ENCODE results near the gene LRRC57.
A peak's percentile ranks its signal among the peaks of the same experiment; 100 is the strongest.

The LRRC57 gene

DNA sequence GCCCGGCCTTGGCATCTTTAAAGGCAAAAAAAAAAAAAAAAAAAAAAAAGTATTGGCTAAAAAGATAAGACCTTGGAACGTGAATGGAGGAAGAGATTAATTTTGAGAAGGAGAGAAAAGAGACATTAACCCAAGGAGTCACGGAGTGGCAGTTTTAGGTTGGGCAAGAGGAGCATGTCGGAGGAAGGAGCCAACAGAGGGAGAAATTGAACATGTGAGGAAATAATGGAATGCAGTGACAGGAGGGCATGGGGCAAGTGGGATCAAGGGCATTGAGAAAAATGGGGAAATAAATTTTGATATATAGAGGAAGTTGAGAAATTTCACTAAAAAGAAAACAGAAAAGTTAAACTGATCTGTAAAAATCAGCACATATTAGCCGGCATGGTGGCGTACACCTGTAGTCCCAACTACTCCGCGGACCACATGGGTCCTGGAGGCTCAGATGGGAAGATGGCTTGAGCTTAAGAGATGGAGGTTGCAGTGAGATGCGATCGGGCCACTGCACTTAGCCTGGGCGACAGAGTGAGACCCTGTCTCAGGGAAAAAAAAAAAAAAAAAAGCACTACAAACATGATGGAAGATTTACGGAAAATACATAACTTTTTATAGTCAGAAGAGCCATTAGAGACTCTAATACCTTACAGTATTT is 1.3 kb upstream of the LRRC57 start:
- DNase-seq: no peak

DNA sequence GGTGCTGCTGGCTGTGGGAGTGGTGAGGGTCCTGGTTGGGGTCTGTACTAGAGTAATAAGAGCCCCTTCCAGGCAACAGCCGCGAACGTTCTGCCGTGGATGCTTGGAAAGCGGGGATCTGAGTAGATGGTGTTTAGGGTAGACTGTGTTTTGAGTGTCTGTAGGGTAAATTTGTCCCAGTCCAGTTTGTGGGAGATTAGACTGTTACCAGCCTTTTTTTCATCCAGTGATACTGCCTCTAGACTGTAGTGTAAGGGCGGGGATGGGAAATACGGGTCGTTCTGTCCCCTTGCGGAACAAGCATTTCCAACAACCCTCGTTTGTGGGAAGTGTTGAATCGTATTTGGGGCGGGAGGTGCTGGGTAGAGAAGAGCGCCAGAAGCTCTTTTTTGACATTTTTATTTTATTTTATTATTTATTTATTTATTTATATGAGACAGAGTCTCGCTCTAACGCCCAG is 469 bp upstream of the LRRC57 start:
- peak; percentile 24 for DNase-seq

DNA sequence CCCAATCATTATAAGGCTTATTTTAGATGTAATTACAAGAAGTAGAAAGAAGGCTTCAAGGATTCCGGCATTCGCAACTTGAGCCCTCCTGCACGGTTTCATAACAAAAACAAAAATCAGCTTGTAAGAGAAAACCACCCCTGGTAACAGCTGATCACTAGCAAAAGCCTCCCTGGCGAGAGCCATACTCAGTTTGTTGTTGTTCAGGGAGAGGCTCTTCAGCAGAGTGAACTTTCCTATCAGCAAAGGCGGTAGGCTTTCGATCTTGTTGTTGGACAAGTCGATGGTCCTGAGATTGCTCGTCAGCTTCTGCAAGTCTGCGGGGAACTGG is 710 bp downstream of the LRRC57 start:
- peak; percentile 26 for DNase-seq

DNA sequence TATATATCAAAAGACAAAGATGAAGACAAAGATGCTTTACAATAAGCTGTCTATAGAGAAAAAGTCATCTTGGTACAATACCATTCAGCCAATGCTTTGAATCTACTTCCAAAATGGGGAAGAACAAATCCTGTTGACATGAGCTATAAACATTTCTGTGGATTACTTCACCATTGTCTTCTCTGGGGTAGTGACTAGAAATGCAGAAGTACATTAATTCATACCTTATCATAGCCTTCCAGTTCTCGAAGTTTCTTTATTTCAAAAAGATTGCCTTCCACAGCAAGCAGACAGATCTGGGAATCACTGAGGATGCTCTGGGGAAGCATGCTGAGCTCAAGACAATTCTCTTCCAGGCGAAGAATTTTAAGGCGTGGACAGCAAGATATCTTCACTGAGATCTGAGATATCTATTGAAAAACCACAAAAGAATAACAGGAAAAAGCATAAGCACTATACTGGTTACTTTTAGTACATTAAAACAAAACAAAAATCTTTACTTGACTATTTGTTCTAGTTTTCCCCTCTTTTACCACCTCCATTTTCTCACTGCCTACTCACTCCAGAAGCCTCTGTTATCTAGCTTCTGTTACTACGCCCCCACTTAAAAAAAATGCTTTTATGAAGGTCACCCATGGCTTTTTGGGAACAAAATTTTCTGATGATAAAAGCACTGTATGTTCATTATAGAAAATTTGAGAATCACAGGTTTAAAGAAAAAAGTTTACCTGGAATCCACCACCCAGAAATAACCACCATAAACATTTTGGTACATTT is 3.6 kb downstream of the LRRC57 start:
- no peak for DNase-seq

DNA sequence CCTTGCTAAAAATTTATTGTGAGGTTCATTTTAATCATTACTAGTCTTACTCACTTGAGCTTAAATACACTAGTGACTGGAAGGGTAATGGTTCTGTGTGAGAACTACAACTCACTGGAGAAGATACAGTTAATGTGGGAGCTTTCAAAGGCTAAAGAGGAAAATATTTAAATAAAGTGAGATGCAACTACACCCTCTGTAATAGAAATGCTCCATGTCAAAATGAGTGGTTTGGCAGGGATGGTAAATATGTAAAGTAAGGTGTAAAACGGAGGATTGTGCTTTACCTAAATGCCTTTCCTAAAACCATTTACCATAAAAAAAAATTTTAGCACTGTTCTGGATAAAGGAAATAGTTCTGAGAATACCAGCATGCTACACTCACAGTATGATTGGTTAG is 15.3 kb downstream of the LRRC57 start:
- no peak for DNase-seq

DNA sequence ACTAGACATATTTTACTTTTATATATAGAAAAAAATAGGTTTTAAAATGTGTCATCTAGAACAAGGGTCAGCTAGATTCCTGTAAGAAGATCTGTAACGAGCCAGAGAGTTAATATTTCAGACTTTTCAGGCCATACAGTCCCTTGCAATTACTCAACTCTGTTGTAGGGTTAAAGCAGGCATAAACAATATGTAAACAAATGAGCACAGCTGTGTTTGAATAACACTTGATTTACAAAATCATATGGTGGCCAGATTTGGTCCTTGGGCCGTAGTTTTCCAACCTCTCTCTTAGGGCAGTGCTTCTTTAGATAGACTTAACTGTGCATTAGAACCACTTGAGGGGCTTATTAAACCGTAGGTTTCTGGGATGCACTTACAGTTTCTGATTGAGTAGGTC is 19.6 kb downstream of the LRRC57 start:
- DNase-seq: peak; percentile 38

DNA sequence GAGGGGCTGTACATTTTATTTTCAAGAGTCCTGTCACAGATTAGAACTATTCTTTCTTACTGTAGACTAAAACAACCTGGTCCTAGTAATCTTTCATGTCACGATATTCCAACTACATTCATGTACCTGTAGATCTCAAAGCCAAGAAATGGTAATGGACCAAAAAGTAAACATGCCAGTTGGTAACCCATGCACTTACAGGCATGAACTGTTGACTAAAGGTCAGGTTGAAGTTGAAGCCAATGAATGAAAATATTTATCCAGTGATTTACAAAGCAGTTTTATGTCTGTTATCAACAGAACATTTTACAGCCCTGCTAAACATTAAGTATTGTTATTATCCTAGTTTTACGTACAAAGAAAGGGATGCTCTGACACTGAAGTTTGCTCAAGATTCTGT is 25.3 kb downstream of the LRRC57 start:
- no peak for DNase-seq

DNA sequence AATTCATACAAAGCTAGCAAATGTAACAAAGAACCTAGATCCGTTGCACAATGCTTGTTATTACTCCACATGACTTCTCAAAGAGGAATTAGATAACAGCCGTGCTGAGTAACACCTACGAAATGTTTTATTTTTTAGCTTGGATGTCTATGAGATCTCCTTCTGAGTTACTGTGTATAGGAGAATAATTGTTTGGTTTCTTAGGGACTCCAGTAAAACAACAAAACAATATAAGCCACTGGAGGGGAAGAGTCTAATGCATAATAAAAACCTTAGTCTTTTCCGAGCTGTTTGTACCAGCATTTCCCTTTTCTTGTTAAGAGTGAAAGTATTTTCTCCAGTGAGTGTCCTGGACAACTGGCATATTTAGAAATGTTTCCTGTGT is 37.6 kb downstream of the LRRC57 start:
- peak; percentile 73 for DNase-seq

DNA sequence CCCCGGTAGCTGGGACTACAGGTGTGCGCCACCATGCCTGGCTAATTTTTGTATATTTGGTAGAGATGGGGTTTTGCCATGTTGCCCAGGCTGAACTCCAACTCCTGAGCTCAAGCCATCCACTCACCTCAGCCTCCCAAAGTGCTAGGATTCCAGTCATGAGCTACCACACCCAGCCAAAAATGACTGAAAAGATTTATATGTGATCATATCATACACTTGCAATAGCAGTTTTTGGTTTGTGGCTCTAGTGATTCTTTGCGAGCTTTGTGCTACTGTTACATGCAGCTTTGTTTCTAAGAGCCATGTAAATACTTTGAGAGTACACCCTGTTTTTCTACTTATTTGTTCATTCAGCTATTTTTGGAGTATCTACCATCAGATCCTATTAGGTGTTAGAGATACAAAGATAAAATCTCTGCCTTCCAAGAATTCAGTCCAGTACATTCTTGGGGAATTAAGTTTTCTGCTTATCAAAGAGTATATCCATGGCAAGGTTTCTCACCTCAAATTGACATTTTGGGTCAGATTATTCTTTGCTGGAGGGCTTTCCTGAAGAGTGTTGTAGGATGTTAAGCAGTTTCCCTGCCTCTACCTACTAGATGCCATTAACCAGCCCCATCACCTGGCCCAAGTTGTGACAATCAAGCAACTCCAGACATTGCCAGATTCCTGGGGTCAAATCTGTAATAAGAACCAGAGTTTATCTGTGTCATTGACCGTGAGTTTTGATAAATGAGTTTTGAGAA is 38.2 kb downstream of the LRRC57 start:
- no peak for DNase-seq

DNA sequence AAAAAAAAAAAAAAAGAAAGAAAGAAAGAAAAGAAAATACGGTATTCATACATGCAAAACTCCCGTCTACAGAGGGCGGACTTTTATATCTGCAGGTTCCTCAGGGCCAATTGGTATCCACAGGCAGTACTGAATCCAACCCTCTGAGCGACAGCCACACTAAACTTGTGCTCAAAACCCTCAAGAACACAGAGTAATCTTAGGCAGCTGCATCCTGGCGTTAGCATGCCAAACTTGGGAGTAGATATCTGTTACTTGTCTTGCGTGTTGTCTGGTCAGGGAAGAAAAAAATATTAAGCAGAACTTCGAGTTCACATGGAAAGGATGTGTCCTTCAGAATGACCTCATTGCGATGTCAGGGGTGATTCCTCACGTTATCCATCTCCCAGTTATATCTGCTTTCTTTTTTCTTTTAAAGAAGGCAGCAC is 40.3 kb downstream of the LRRC57 start:
- peak; percentile 7 for DNase-seq

DNA sequence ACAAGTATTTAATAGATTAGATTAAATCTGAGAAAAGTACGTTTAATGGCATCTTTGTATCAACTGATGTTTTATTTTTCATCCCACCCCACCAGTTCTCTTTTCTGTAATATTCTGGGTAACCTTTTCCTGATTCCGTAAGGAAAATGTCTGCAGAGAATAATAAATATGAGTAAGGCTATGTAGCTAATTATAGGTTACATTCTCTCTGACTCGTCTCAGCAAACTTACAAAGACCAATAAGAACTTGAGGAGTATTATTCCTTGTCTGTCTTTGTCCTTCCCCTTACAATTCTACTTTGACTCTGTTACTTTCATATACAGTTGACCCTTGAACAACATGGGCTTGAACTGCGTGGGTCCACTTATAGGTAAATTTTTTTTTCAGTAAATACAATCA is 41.1 kb downstream of the LRRC57 start:
- DNase-seq: no peak

DNA sequence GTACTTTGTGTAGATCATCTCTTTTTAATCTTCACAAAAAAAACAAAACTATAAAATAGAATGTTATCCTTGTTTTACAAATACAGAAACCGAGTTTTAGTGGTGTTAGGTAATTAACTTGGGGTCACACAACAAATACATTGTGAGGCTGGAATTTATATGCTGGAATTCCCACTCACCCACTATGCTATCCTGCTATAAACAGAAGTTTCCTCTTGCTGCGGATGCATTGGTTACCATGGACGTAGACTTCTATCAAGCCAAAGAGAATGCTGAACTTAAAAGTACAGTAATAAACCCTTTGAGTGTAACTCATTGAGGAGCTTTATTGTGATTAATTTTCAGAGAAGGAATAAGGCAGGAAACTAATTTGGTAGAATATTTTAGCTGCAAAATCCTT is 44.0 kb downstream of the LRRC57 start:
- no peak for DNase-seq

DNA sequence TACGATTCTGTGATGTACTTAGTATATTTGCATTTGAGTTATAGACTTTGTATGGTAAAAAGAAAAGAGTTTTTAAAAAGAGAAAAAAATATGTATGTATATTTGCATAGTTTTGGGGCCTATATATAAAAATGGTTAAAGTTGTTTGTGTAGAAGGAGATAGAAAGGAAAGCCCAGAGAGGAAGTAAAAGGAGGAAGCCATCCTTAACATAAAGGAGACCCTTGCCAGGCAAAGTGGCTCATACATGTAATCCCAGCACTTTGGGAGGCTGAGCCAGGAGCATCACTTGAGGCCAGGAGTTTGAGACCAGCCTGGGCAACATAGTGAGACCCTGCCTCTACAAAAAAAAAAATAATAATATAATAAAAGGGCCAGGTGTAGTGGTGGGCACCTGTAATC is 44.8 kb downstream of the LRRC57 start:
- no peak for DNase-seq

DNA sequence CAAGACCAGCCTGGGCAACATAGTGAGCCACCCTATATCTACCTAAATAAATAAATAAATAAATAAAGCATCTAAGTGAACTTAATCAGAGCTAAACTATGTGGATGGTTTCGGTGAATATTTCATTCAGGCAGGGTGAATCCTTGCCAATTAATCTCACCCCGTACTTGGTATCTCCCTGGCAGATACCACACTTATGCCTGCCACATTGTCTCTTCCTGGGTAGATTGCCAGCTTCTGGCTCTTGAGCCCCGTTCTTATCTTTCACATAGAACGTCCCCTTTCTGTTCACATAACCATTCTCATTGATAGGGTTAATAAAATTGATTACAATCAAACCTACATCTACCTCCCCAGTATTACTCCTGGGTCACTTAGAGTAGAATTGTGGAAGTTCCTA is 46.1 kb downstream of the LRRC57 start:
- no peak for DNase-seq

DNA sequence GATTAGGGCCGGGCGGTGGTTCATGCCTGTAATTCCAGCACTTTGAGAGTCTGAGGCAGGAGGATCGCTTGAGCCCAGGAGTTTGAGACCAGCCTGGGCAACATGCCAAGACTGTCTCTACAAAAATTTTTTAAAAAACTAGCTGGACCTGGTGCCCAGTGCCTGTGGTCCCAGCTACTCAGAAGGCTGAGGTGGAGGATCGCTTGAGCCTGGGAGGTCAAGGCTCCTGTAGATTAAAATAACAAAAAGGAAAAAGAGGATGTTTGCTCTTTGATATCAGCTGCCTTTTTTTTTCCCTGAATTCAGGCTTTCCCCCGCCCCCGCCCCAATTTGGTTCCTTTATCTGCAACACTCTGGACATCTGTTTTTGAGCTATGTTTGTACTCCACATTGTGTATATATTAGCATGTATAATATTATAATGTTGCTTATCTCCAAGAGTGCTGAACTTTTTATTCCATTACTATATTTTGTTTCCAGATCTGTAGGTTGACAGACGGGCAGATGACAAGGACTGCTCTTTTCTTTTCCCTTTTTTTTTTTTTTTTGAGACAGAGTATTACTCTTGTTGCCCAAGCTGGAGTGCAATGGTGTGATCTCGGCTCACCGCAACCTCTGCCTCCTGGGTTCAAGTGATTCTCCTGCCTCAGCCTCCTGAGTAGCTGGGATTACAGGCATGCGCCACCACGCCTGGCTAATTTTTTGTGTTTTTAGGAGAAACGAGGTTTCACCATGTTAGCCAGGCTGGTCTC is 48.6 kb downstream of the LRRC57 start:
- peak; percentile 9 for DNase-seq

DNA sequence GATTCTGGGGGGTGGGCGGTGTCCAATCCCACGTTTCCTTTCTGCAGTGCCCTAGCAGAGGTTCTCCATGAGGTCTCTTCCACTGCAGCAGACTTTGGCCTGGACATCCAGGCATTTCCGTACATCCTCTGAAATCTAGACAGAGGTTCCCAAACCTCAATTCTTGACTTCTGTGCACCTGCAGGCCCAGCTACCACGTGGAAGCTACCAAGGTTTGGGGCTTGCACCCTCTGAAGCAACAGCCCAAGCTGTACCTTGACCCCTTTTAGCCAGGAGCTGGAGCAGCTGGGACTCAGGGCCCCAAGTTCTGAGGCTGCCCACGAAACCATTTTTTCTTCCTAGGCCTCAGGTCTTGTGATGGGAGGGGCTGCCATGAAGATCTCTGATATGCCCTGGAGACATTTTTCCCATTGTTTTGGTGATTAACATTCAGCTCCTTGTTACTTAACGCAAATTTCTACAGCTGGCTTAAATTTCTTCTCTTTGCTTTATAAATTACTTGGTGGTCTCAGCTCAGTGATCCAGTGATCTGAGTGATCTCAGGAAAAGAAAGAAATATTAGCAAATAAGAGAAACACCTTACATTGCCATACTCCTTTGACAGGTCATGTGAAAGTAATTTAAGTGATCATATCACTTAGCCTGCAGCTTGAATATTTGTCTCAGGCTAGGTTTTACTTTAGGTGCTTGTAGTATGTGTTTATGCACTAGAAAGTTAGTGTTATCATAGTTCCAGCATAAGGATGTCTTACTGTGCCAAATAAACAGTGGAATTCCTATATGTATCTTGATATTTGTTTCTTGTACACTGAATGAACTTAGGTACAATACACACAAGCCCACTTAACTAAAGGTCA is 50.2 kb downstream of the LRRC57 start:
- no peak for DNase-seq

DNA sequence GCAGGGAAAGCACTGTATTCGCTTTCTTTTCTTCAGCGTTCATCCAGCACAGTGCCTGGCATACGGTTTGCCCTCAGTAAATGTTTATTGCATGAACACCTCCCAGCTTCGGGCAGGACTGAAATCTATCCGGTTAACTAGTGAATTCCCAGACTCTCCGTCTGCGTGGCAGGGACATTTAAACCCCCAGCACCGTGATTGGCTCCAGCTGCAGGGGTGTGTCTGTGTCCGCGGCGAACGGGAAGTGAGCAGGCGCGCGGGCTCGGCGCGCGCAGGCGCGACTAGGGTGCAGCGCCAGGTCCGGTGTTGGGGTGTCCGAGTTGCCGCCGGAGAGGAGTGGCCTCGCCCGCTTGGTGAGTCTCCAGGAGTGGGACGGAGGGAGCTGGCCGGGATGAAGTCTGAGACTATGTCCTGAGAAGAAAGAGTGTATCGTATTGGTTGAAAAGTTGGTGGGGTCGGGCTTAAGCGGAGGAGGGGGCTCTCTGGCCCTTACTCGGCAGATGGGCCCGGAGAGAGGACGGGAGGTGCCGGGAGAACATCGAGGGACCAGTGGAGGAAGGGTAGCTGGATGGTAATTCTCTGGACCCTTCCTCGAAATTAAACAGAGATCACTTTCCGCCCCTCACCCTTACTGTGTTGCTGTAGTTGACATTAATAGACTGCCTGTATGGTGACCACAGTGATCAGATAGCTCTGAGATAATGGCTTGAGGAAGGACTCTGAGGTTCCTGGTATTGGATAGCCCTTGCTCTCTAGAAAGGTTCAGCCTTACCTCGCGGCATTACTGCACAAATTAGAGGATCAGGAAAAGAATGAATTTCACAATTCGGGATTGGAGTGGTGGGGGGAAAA is 53.0 kb downstream of the LRRC57 start, which contains the start of gene SNAP23:
Gene SNAP23 (plus strand): TSS at position 274 of the 852 bp plus-strand sequence. CDS start 16,213 bp downstream, outside the sequence.
- DNase-seq: peak; percentile 95

DNA sequence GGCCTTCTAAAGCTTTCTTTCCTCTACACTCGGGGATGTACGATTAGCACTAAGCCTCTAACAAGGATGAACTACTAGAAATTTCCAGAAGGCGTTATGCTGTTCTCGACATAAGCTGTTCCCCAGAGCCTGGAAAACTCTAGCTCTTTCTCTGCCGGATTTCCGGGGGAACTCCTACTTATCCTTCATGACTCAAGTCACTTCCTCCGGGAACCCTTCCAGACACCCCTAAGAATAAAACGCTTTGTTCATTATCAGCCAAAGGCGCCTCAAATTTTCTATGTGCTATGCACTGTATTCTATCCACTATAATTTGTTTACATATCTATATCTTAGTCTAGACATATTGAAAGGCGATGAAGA is 53.6 kb downstream of the LRRC57 start:
- peak; percentile 72 for DNase-seq

DNA sequence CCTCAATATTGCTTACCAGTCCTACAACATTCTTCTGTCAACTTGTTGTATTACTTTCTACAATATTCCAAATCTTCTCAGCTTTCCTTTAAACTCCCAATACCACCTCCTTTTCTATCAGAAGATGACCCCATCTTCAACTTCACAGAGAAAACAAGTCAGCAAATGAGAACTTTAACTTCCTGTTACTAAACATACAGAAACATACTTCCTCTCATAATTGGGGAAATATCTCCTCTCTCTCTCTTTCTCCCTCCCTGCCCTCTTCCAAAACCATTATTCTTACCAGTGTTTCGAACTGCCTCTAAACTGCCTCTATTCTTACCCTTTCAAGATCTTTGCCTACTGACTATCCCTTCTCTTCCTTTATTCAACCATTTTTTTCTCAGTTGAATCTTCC is 54.9 kb downstream of the LRRC57 start:
- no peak for DNase-seq

DNA sequence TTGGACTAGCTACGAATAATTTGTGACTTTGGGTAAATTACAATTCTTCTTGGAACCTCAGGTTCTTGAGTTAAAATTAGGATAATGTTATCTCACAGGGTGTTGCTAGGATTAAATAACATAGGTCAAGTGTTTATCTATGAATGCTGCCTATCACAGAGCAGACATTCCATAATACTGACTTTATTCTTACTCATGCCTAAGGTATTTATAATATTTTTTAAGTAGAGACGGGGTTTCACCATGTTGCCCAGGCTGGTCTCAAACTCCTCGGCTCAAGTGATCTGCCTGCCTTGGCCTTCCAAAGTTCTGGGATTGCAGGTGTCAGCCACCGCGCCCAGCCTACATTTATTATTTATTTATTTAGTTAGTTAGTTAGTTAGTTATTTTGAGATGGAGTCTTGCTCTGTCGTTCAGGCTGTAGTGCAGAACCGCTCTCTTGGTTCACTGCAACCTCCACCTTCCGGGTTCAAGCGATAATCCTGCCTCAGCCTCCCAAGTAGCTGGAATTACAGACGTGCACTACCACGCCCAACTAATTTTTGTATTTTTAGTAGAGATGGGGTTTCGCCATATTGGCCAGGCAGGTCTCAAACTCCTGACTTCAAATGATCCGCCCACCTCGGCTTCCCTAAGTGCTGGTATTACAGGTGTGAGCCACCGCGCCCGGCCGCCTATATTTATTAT is 56.9 kb downstream of the LRRC57 start:
- peak; percentile 72 for DNase-seq
